Endometrium (tissue), 2 donors: ENCODE measurements around the gene NRXN3.

Experiments
- FAIRE-seq: peaks from 2 replicates; lab custom pipeline; 2012; peaks lifted over from hg19 to GRCh38; lab: Jason Lieb, UNC
- donor health status: control.
- donor health status: control.

Gene NRXN3

GRCh38 chr14:79584679-79585078, 1414.5 kb downstream of the NRXN3 start:
- no peak for FAIRE-seq

DNA sequence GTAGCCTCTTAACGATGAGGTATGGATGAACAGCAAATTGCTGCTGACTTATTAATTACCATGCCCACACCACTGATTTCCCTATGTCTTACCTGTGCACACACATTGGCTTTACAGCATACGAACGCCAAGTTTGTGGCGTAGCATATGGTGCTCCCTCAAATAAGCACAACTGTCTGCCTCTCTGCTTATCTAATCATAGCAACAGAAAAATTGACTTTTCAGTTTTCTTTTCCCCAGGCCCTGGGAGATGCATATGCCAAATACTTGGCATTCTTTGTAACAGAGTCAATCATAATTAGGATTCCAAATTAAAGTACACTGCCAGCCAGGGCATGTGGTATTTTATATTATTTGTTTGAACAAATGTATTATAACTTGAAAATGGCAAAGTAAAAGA, 1415.7 kb downstream of the NRXN3 start:
- FAIRE-seq, result no peak

- no peak for FAIRE-seq
Measured at GRCh38 chr14:79586416-79586815, 1416.2 kb downstream of the NRXN3 start.

GRCh38 chr14:79586989-79587598, 1416.9 kb downstream of the NRXN3 start:
- FAIRE-seq, result no peak

- no peak for FAIRE-seq
Measured at GRCh38 chr14:79587875-79588274, 1417.7 kb downstream of the NRXN3 start.

GRCh38 chr14:79588398-79588797, 1418.2 kb downstream of the NRXN3 start:
- FAIRE-seq, result no peak

DNA sequence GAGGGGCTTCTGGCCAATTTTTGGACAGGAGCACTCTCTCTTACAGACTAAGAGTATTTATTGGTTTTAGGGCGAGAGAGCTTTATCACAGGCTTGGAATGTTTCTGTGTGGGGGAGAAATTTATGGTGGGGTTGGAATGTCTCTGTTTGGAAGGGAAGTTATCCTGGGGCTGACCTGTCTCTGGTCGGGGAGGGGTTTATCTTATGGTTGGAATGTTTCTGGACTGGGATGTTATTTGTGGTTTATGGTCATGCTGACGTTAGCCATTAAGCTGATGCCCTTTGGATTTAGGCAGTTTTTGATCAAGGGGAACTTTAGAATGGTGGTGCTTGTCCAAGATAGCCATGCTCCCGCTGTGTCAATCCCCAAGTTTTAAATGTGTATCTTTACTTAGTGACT, 1426.4 kb downstream of the NRXN3 start:
- no peak for FAIRE-seq

DNA sequence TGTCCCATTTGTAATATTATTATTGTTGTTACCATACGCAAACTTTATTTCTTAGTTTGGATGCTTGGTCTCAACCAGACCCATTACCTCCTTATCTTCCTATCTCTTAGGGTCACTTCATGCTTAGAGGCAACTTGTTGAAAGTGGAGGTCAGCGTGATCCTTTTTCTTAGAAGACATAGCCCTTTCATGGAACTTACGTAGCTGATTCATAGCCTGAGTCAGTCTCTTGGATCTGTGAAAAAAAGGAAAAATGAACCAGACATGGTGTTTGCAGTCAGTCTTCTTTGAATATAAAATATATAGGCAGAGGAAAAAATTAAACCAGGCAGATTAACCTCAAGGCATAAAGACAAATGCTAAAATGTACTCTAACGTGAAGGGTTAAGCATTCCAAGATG, 1427.4 kb downstream of the NRXN3 start:
- no peak for FAIRE-seq

DNA sequence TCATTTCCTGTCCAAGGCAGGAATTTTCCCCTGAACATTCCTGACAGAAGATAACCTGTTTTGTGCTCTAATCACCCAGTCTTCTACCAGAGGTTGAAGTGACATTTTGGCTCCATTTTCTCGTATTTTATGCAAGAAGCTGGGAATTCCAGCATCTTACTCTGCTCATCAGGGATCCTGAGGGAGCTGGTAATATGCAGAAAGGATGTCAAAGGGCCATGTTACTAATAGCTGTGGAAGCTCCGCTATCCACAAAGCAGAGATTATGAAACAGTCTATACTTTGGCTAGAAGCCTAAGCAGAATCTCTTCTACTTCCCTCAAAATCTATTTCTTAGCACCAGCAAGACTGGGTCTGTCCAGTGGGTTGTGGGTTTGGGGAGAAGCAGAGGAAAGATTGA, 1428.2 kb downstream of the NRXN3 start:
- no peak for FAIRE-seq

DNA sequence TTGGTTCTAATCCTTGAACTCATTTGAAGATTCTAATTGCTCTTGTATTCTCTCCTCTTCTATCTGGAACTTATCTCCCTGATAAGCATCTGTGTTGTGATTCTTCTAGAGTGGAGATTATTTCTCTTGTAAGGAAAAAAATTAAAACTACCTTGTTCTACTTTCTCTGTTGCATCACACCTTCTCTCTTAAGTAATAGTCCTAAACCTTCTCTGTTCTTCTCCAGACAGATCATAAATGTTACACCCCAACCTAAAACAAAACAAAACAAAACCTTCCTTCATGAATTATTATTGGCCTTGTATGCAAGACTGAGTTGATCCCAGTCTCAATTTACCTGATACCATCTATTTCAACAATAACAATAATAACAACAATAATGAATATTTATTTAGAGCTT, 1429.1 kb downstream of the NRXN3 start:
- no peak for FAIRE-seq

DNA sequence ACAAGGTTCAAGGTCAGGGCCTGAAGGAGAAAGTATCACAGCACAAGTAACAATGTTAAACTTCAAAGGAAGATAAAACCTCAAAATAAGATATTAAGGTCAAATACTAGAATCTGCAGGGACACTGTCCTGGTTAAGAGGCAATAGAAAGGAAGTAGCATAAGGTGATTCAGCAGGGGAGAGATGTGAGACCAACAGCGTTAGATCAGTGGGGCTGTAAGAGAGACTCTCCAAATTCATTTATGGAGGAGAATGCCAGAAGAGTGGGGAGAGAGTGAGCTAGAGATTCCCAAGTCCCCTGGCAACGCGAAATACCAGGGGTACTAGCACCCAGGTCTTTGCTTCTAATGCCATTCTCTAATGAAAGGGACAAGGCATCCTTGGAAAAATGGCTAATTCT, 1430.2 kb downstream of the NRXN3 start:
- no peak for FAIRE-seq

DNA sequence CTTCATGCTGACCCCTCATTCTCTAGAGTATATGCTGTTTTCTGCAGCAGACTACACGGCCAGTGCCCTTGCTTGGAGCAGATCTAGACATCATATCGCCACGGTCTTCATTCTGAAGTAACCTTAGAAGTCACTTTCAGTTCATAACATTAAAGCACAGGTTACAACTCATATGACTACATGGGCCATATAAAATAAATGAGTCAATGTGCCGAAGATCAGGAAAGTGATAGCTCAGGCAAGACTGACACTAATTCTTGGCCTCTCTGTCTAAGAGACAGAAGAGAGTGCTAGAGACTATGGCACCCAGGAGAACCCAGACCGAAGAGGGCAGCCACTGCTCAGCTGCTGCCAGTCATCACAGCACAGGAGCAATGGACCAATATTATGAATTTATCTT, 1431.4 kb downstream of the NRXN3 start:
- FAIRE-seq, result no peak

GRCh38 chr14:79602045-79602444, 1431.9 kb downstream of the NRXN3 start:
- FAIRE-seq, result no peak

- no peak for FAIRE-seq
Measured at GRCh38 chr14:79602742-79603141, 1432.6 kb downstream of the NRXN3 start.

GRCh38 chr14:79605849-79606248, 1435.7 kb downstream of the NRXN3 start:
- FAIRE-seq, result no peak

DNA sequence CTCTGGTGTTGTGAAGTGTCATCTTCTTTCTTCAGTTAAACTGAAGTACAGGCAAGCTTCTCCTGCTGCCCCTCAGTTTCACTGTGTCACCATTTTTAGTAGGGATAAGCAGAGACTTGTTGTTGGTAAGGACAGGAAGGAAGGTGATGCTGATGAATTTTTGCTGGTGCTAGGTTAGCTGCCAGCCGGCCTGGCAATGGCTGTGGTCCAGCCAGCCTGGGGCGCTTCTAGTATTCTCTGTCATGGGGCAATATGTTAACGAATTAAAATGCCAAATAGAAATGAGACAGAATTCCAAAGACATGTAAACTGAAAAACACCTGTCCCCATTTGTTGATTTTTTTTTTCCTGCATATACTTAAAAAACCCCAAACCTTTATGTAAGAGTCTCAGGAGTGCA, 1438.3 kb downstream of the NRXN3 start:
- no peak for FAIRE-seq

- FAIRE-seq, result no peak
Measured at GRCh38 chr14:79613625-79614024, 1443.5 kb downstream of the NRXN3 start.

GRCh38 chr14:79614448-79614847, 1444.3 kb downstream of the NRXN3 start:
- no peak for FAIRE-seq

DNA sequence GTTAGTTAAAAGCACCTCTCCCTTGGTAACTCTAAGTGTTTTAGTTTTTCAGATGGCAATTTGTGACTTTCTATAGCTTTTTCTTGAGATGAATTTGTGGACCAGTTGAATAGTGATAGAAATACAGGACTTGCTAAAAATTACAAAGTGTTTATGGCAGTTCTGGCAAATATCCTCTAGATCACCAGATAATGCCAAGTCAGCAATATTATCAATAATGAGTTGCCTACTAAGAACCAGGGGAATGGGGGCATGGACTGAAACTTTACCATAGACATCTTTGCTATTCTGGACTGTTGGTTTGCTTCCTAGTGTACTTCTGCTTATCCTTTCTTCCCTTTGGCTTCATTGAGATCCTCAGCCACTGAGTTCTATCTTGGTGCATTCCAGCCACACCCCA, 1456.9 kb downstream of the NRXN3 start:
- FAIRE-seq, result no peak

DNA sequence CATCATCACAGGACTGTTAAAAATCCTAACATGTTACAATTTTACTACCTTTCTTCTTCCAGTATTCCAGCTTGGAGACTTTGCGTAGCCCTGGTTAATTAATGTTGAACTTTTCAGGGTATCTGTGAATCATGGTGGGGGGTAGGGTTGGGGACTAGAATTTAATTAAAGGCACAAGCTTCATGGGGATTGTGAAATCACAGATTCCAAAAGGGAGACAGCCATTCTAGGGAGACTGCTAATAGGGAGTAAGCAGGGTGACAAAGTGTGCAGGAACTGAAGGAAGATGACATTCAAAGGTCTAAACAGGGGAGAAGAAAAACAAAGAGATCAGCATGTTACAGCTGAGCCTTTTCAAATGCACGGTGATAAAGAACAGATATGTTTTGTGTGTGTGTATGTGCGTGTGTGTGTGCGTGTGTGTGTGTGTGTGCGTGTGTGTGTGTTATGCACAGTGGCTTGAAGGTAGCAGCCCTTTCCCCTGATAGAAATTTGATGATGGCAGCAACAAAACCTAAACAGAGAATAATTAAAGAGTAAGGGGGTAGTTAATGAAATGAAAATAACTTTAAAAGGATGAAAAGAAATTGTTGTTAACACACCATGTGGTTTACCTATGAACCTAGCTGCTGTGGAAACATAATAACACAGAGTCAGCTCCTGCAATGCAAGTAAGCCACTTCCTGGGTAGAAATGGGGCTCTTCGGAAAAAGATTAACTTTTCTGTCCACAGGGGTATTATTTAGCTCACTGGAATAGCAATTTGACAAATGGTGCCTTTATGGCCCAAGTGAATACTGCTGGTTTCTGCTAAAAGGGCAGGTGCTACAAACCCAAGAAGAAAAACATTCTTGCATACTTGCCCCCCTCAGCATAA, 1459.5 kb downstream of the NRXN3 start:
- no peak for FAIRE-seq

- FAIRE-seq, result no peak
Measured at GRCh38 chr14:79630288-79630960, 1460.3 kb downstream of the NRXN3 start.

DNA sequence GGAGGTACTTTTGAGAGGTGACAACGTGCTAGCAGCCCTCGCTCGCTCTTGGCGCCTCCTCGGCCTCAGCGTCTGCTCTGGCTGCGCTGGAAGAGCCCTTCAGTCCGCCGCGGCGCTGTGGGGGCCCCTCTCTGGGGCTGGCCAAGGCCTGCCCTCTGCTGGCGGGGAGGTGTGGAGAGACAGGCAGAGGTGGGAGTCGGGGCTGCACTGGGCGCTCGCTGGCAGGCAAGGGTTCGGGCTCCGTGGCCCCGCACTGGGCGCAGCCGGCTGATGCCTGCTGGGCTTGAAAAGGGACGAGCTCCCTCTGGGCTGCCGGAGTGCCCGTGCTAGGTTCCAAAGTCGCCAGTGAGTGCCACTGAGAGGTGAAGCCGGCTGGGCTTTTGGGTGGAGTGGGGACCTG, 1461.1 kb downstream of the NRXN3 start:
- no peak for FAIRE-seq

DNA sequence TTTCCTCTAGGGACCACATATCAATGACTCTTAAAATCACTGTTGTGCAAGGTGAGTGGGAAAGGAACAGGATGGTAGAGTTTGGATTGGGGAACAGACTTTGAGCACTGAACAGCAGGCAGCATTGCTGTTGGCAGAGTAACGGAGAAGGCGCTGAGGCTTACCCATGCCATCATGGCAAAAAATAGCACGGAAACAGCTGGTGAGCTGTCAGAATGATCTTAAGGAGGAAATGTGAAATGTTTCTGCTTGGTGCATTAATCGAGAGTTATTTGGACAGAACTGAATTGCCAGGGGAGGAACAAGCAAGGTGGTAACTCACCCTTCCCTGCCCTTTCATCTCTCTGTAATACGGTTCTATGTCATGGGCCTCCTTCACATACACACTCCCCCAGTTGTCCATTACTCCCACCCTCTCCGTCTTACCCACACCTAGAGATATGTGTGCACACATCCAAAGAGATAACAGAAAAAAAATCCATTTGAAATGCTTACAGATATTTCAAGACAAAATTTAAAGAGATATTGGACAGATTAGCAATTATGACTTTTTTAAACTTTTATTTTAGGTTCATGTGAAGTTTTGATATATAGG, 1468.6 kb downstream of the NRXN3 start:
- FAIRE-seq, result no peak
